Measurements from ENCODE around the gene ZSWIM2. TPM values are rescaled to one million over a fixed set of nuclear protein-coding genes. Genes with fewer than 3 reads are reported as not detected.
"Not testable (repeated sequence)": the region's sequence is repeated elsewhere in the genome, so short reads cannot be mapped to it uniquely, and the experiment has no call there.

The ZSWIM2 gene
- polyA plus RNA-seq (2011; rRNA removed) (0.10 TPM in 1 of 2 replicates, not detected in the other), polyA minus RNA-seq (2011; rRNA and poly(A)+ RNA removed) (not detected in 2 replicates)

GRCh38 chr2:186848873-186849578 lies at the start of gene ZSWIM2:
Gene ZSWIM2, minus strand, starts transcription at chr2:186849170. Its CDS starts 40 bp downstream, at chr2:186849130.
- H3K27ac ChIP-seq (ENCODE audit: low read depth, low read length), result peak within 1 kb of the TSS; percentile 79
- POLR2A ChIA-PET, result no interaction called here
- H3K9me3 ChIP-seq (ENCODE audit: control insufficient read depth, insufficient read depth, low read length), result no peaks in the 10 kb centered on the region
- no peak for TF ChIP-seq CTCF (IDR thresholded peaks at IDR 0.05; ENCODE audit: low read depth, low read length)
- CTCF ChIA-PET, result interaction anchor here (0.9 kb wide), 1 partner anchor 54 kb away, joined by 3 read pairs; no protein-coding TSS in a partner anchor
- peak within 1 kb of the TSS; percentile 77 for H3K4me3 ChIP-seq (ENCODE audit: low read depth, low read length)
- H3K27me3 ChIP-seq (ENCODE audit: control insufficient read depth, insufficient read depth, low read length), result no peaks in the 10 kb centered on the region
- peak; percentile 58 for DNase-seq (ENCODE audit: low read depth, low spot score)

- H3K9me3 ChIP-seq (ENCODE audit: control insufficient read depth, insufficient read depth, low read length); H3K27me3 ChIP-seq (ENCODE audit: control insufficient read depth, insufficient read depth, low read length); POLR2A ChIA-PET; H3K4me3 ChIP-seq (ENCODE audit: low read depth, low read length); DNase-seq (ENCODE audit: low read depth, low spot score); H3K27ac ChIP-seq (ENCODE audit: low read depth, low read length); CTCF ChIA-PET: not testable (repeated sequence)
Measured at GRCh38 chr2:186896220-186896619, 47.2 kb upstream of the ZSWIM2 start.

GRCh38 chr2:186895451-186895850 lies 46.5 kb upstream of the ZSWIM2 start:
- POLR2A ChIA-PET, result no interaction called here

GRCh38 chr2:186894478-186894877 lies 45.5 kb upstream of the ZSWIM2 start:
- Histone ChIP-seq H3K9me3 (ENCODE audit: control insufficient read depth, insufficient read depth, low read length) (no peaks in the 10 kb centered on the region), H3K27me3 (ENCODE audit: control insufficient read depth, insufficient read depth, low read length) (no peaks in the 10 kb centered on the region), H3K27ac (ENCODE audit: low read depth, low read length) (no peak overlapping the region), H3K4me3 (ENCODE audit: low read depth, low read length) (no peak overlapping the region)
- DNase-seq (ENCODE audit: low read depth, low spot score), result no peak
- TF ChIP-seq CTCF (IDR thresholded peaks at IDR 0.05; ENCODE audit: low read depth, low read length), result no peak
- POLR2A ChIA-PET, result no interaction called here
- CTCF ChIA-PET, result no interaction called here

More at GRCh38 chr2:186895451-186895850, 46.5 kb upstream of the ZSWIM2 start:
- H3K9me3 ChIP-seq (ENCODE audit: control insufficient read depth, insufficient read depth, low read length), result no peaks in the 10 kb centered on the region
- no peak for TF ChIP-seq CTCF (IDR thresholded peaks at IDR 0.05; ENCODE audit: low read depth, low read length)
- no peaks in the 10 kb centered on the region for H3K27me3 ChIP-seq (ENCODE audit: control insufficient read depth, insufficient read depth, low read length)
- no peak for DNase-seq (ENCODE audit: low read depth, low spot score)
- CTCF ChIA-PET, result no interaction called here
- H3K27ac ChIP-seq (ENCODE audit: low read depth, low read length), result no peak overlapping the region
- H3K4me3 ChIP-seq (ENCODE audit: low read depth, low read length), result no peak overlapping the region

GRCh38 chr2:186892821-186893220 lies 43.9 kb upstream of the ZSWIM2 start:
- Histone ChIP-seq H3K9me3 (ENCODE audit: control insufficient read depth, insufficient read depth, low read length) (no peaks in the 10 kb centered on the region), H3K4me3 (ENCODE audit: low read depth, low read length) (no peak overlapping the region), H3K27ac (ENCODE audit: low read depth, low read length) (no peak overlapping the region), H3K27me3 (ENCODE audit: control insufficient read depth, insufficient read depth, low read length) (no peaks in the 10 kb centered on the region)
- TF ChIP-seq CTCF (IDR thresholded peaks at IDR 0.05; ENCODE audit: low read depth, low read length), result no peak
- ChIA-PET CTCF (interaction anchor here (1.5 kb wide), 1 partner anchor 20 kb away, joined by 3 read pairs; no protein-coding TSS in a partner anchor), POLR2A (no interaction called here)
- no peak for DNase-seq (ENCODE audit: low read depth, low spot score)
